Measurements from ENCODE around the gene PDYN. TPM values are rescaled to one million over a fixed set of nuclear protein-coding genes. Genes with fewer than 3 reads are reported as not detected.
"Not testable (repeated sequence)": the region's sequence is repeated elsewhere in the genome, so short reads cannot be mapped to it uniquely, and the experiment has no call there.

Gene PDYN
- total and polyA plus RNA-seq, 9 of the 15 experiments (the other 6 are each of a cell fraction or from before 2014, with no cell fraction given), result not detected

GRCh38 chr20:2037296-2037914 is 43.5 kb upstream of the PDYN start:
- Histone ChIP-seq H4K20me1 (replicated peaks; ENCODE audit: control insufficient read depth, insufficient read depth, low read length) (no peaks in the 10 kb centered on the region), H3K4me2 (ENCODE audit: insufficient read depth, low read length) (no peak overlapping the region), H3K27me3 (ENCODE audit: control insufficient read depth in 2 of 2, insufficient read depth in 2 of 2, low read length in 2 of 2) (no peaks in the 10 kb centered on the region), H3K27ac (ENCODE audit: extremely low read depth, low read depth, low read length) (no peak overlapping the region), H3K9me1 (ENCODE audit: control insufficient read depth, insufficient read depth, low read length) (no peaks in the 10 kb centered on the region), H3K79me2 (ENCODE audit: control insufficient read depth, insufficient read depth, low read length) (no peaks in the 10 kb centered on the region), H3K9ac (ENCODE audit: insufficient read depth in 1 of 2, low read depth in 2 of 2, low read length in 2 of 2) (no peak overlapping the region), H3K4me1 (replicated peaks in 1 of 2; ENCODE audit: control insufficient read depth in 2 of 2, insufficient read depth in 2 of 2, low read length in 2 of 2) (no peaks in the 10 kb centered on the region), H2AFZ (ENCODE audit: low read depth, low read length) (no peak overlapping the region), H3K4me3 (no peak overlapping the region), H3K9me3 (replicated peaks; ENCODE audit: control insufficient read depth, insufficient read depth, low read depth, low read length) (no peaks in the 10 kb centered on the region), H3K36me3 (ENCODE audit: control insufficient read depth, insufficient read depth, low read length) (no peaks in the 10 kb centered on the region)
- intact Hi-C loops (cut with micrococcal nuclease), result no loop called here
- ChIA-PET CTCF (ENCODE audit: low intra/inter-chr PET ratio) (no interaction called here), POLR2A (no interaction called here)
- in situ Hi-C loops (cut with MboI), result no loop called here
- FAIRE-seq (no peak), ATAC-seq (no peak), DNase-seq (ENCODE audit: extremely low read depth in 1 of 4, low spot score in 3 of 4) (no peak)
- no TSS peak for BruUV-seq (replicated peaks)
- TF ChIP-seq, protein P1, sequence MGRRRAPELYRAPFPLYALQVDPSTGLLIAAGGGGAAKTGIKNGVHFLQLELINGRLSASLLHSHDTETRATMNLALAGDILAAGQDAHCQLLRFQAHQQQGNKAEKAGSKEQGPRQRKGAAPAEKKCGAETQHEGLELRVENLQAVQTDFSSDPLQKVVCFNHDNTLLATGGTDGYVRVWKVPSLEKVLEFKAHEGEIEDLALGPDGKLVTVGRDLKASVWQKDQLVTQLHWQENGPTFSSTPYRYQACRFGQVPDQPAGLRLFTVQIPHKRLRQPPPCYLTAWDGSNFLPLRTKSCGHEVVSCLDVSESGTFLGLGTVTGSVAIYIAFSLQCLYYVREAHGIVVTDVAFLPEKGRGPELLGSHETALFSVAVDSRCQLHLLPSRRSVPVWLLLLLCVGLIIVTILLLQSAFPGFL (CRISPR knock-in tag; IDR thresholded peaks at IDR 0.05), result no peak
- no peak for TF ChIP-seq MEF2D (tag; conservative IDR thresholded peaks at IDR 0.05; ENCODE audit: low read depth)
- no peak for TF ChIP-seq RFX5 (IDR thresholded peaks at IDR 0.05; ENCODE audit: low read depth, low read length)
- 0% methylated on average over 4 of the region's 4 CpGs for WGBS (ENCODE audit: insufficient coverage, low coverage, missing lambda C conversion rate)

DNA sequence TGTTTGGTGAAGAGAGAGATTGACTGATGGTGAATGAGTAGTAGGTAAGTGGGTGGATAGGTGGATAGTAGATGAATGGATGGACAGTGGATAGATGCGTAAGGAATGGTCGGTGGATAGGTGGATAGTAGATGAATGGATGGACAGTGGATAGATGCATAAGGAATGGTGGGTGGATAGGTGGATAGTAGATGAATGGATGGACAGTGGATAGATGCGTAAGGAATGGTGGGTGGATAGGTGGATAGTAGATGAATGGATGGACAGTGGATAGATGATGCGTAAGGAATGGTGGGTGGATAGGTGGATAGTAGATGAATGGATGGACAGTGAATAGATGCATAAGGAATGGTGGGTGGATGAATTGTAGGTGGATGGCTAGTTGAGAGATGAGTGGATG is 42.5 kb upstream of the PDYN start:
- H2AFZ ChIP-seq (ENCODE audit: low read depth, low read length); POLR2A ChIA-PET; H3K9ac ChIP-seq (ENCODE audit: insufficient read depth in 1 of 2, low read depth in 2 of 2, low read length in 2 of 2); H3K4me2 ChIP-seq (ENCODE audit: insufficient read depth, low read length); H3K27me3 ChIP-seq (ENCODE audit: control insufficient read depth in 2 of 2, insufficient read depth in 2 of 2, low read length in 2 of 2); H3K9me3 ChIP-seq (replicated peaks; ENCODE audit: control insufficient read depth, insufficient read depth, low read depth, low read length); H3K36me3 ChIP-seq (ENCODE audit: control insufficient read depth, insufficient read depth, low read length); in situ Hi-C loops (cut with MboI); CTCF ChIA-PET (ENCODE audit: low intra/inter-chr PET ratio); BruUV-seq (replicated peaks); H3K4me1 ChIP-seq (replicated peaks in 1 of 2; ENCODE audit: control insufficient read depth in 2 of 2, insufficient read depth in 2 of 2, low read length in 2 of 2); FAIRE-seq; H3K27ac ChIP-seq (ENCODE audit: extremely low read depth, low read depth, low read length); H3K9me1 ChIP-seq (ENCODE audit: control insufficient read depth, insufficient read depth, low read length); H3K4me3 ChIP-seq; H3K79me2 ChIP-seq (ENCODE audit: control insufficient read depth, insufficient read depth, low read length); ATAC-seq; H4K20me1 ChIP-seq (replicated peaks; ENCODE audit: control insufficient read depth, insufficient read depth, low read length); intact Hi-C loops (cut with micrococcal nuclease); DNase-seq (ENCODE audit: extremely low read depth in 1 of 4, low spot score in 3 of 4): not testable (repeated sequence)
- WGBS (ENCODE audit: insufficient coverage, low coverage, missing lambda C conversion rate), result 0% methylated on average over 4 of the region's 4 CpGs

Data from K562 (cell line).